IPS-NIHi7 (cell line): Measurements from ENCODE around the gene MZB1.
"Not testable (repeated sequence)": the region's sequence is repeated elsewhere in the genome, so short reads cannot be mapped to it uniquely, and the experiment has no call there.

ENCODE experiments used
- DNase-seq: peaks from one replicate; pipeline ENCODE4 v3.0.0; 2012; ENCODE audit warnings: mixed read lengths; ENCODE audit errors: extremely low spot score

The MZB1 gene

GRCh38 chr5:139391570-139392323 lies 2.0 kb upstream of the MZB1 start:
- DNase-seq: peak; percentile 30

GRCh38 chr5:139390639-139391569 lies 1.2 kb upstream of the MZB1 start:
- DNase-seq: no peak

GRCh38 chr5:139388198-139388821 lies 1.4 kb downstream of the MZB1 start:
- peak; percentile 43 for DNase-seq

- no peak for DNase-seq
These were observed 2.0 kb downstream of the MZB1 start for GRCh38 chr5:139387611-139388197.

DNA sequence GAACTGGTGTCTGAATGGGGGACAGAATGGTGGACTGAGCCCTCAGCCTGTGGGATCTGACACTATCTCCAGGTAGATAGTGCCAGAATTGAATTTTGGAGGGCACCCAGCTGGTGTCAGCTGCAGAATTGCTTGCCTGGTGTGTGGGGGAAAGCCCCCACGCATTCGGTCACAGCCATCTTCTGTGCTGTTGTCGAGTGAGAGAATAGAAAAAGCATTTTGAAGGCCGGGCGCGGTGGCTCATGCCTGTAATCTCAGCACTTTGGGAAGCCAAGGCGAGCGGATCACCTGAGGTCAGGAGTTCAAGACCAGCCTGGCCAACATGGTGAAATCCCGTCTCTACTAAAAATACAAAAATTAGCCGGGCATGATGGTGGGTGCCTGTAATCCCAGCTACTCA lies 2.8 kb downstream of the MZB1 start:
- not testable (repeated sequence) for DNase-seq

GRCh38 chr5:139386050-139386438 lies 3.7 kb downstream of the MZB1 start:
- no peak for DNase-seq

GRCh38 chr5:139385061-139386049 lies 4.4 kb downstream of the MZB1 start:
- DNase-seq: no peak

GRCh38 chr5:139384591-139385051 lies 5.1 kb downstream of the MZB1 start:
- no peak for DNase-seq

GRCh38 chr5:139383993-139384590 lies 5.6 kb downstream of the MZB1 start:
- no peak for DNase-seq

DNA sequence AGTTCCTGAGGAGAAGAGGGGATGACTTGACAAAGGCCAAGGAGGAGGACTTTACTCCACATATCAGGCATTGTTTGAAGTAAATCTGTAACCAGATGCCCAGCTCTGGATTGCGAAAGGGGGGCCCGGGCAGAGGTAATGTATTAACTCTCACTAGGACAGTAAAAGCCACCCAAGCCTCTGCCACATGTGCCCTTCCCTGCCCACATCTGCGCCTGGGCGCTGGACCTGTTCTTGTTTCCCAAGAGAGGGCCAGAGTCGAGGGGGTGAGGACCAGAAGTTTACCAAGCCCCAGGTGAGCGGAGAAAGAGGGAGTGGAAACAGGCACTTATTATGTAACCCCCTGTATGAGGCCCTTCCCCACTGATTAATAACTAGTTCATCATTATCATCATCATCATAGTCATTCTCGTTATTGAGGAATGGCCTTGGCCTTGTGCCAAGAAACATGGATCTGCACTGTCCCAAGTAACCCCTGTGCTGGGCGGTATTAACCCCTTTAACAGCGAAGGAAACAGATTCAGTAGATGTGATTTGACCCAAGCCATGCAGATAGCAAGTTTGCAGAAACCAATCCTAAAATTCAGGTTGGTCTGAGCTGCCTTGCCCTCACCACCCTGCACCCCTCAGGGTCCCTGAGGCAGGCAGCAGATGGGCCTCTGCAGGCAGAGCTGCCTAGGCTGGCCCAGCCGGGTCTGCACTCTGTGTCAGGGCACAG lies 6.3 kb downstream of the MZB1 start, which contains the start of gene SLC23A1:
TSS of gene SLC23A1 (minus strand) at position 23 of the 718 bp plus-strand sequence. CDS start 44 bp downstream, outside the sequence.
- DNase-seq: no peak

DNA sequence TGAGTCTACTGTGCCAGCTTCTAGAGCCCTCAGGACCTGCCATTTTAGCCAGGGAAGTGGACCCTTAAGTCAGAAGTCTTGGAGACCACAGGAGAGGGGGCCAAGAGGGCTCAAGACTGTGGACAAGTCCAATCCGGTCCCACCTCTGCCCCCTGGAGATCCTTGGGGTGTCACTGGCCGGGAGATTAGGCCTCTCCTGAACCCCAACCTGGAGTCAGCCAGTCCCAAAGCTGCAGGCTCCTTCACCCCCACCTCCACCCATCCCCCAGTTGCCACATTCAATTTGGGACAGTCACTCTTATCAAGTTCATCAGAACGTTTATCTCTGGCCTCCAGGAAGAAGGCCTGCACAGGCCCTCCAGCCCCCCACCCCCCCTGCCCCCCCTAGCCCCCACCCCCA lies 6.9 kb downstream of the MZB1 start:
- DNase-seq: no peak

GRCh38 chr5:139381837-139382761 lies 7.6 kb downstream of the MZB1 start:
- no peak for DNase-seq

DNA sequence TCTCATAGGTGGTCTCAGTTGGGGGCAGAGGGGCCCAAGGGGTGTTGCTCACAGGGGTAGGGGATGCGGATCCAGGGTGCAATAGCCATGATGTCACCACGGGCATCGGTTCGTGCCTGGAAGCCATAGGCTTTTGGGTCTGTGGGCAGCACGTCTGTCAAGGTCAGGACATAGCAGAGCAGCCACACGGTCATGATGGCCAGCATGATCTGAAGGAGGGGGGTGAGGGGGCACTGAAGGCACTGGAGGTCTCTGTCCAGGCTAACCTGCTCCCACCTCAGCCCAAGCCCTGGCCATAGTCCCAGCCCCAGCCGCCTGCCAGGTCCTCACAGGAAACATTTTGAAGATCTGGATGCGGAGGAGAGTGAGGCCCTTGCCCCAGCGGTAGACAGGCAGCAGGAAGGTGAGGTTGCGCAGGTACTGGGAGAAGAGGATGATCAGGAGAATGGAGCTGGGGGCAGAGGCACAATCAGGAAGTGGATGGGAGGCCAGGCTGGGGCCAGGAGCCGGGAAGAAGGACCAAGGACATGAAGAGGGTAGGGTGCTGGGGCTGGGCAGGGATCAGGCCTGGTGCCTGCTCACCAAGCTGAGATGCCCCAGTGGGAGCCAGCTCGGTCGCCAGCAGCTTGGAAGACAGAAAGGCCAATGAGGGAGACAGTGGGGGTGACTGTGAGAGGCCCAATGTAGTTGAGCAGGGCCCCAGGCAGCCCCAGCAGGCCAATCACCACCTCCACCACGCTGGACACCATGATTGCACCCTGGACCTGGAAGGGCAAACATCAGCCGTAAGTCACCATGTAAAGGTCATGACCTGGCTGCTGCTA lies 9.9 kb downstream of the MZB1 start:
- DNase-seq: no peak

GRCh38 chr5:139378941-139379361 lies 10.8 kb downstream of the MZB1 start:
- DNase-seq: no peak

DNA sequence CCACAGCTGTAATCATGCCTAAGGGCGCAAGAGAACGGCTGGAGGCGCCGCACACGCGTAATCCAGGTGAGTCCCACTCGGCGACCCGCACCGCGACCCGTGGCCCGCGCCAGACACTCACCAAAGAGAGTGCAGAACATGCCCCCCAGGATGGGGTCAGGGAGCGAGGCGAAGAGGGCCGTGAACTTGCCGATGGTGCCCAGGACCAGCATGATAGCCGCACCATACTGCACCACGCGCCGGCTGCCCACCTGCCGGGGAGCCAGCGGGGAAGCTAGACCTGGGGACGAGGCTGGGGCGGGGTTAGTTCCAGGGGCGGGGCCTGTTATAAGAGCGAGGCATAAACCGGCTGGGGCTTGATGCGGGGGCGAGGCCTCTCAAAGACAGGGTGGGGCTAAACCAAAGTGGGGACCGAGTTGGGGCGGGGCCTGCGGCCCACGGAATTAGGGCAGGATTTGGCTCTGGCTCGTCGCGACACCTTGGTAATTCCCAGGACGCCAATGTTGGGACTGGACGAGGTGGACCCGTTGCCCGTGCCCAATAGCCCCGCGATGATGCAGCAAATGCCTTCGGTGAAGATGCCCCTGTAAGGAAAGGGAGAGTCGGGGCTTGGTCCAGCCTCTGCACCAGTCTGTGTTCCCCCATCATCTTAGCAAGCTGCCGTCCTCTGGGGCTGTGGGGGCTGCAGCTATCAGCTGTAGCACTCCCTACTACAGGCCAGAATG lies 11.4 kb downstream of the MZB1 start:
- peak; percentile 79 for DNase-seq

DNA sequence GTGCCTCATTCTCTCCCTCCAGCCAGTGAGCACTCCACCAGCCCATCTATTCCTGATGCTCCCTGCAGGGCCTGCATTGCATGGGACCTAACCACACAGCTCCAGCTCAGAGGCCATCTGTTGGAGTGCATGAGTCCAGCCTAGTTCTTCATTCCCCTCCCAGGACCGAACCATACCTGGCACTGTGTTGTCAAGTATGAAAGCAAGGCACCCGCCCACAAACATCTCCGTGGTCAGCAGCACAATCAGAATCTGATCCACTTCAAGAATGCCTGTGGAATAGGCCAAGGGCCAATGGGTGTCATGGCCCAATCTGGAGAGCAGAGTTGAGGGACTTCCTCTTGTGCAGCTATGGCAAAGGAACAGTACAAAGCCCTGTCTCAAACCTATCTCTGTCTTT lies 12.5 kb downstream of the MZB1 start:
- DNase-seq: no peak

GRCh38 chr5:139376364-139376763 lies 13.3 kb downstream of the MZB1 start:
- DNase-seq: no peak
